Measurements from ENCODE around the gene DRAP1. TPM values are rescaled to one million over a fixed set of nuclear protein-coding genes. Genes with fewer than 3 reads are reported as not detected.
A peak's percentile ranks its signal among the peaks of the same experiment; 100 is the strongest.

DRAP1 gene
- total and polyA plus RNA-seq, 9 of the 15 experiments (the other 6 are each of a cell fraction or from before 2014, with no cell fraction given): 9.6 to 200 (median 92.9) TPM

DNA sequence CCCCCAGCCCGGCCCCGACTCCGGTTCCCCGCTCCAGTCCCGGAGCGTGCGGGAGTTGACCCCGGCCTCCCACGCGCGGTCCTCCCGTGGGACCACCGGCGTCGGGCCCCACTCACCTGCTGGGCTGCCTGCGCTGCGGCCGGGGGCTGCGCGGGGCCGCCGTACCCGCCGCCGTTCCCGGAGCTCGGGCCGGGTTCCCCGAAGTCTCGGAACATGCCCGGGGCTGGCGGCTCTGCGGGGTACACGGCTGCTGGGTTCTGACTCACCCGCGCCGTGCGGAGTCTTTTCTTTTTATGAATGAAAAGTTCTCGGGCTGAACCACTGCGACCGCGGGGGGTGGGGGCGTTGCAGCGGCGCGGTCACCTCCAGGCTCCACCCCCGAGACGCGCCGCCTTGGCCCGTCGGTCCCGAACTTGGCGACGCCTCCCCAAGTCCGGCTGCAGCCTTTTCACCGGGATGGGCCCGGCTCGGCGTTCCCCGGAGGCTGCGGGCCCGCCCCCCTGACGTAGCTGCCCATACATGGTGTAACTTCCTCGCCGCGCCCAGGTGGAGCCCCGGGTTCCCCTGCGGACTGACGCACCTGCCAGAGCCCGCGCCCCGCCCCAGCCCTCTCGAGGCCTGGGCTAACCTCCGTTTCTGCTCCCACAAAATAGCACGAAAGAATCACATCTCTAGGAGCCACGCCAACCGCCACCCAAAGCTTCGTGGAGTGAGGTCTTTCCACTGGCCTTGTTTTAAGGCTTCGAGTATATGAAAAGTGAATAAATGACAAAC lies 18.9 kb upstream of the DRAP1 start, which contains the start of gene FOSL1 (continued):
- TF ChIP-seq FOXP1 (CRISPR knock-in tag; IDR thresholded peaks at IDR 0.05) (peak; percentile 74), ZNF764 (CRISPR knock-in tag; IDR thresholded peaks at IDR 0.05; ENCODE audit: low read depth) (no peak), LCOR (CRISPR knock-in tag; IDR thresholded peaks at IDR 0.05) (no peak), MTF1 (CRISPR knock-in tag; IDR thresholded peaks at IDR 0.05; ENCODE audit: borderline replicate concordance) (no peak), ERF (CRISPR knock-in tag; IDR thresholded peaks at IDR 0.05) (no peak), ETV1 (tag; conservative IDR thresholded peaks at IDR 0.05; ENCODE audit: low read depth) (no peak), ZNF699 (CRISPR knock-in tag; IDR thresholded peaks at IDR 0.05; ENCODE audit: insufficient replicate concordance) (no peak), MECOM (CRISPR knock-in tag; IDR thresholded peaks at IDR 0.05) (no peak), DDX20 (tag; IDR thresholded peaks at IDR 0.05; ENCODE audit: low read depth) (no peak), NCOR1 (IDR thresholded peaks at IDR 0.05) (peak; percentile 53), TBP (optimal IDR thresholded peaks at IDR 0.05; ENCODE audit: low read depth, low read length) (peak; percentile 98), PHF8 (IDR thresholded peaks at IDR 0.05; ENCODE audit: borderline replicate concordance, low read length) (peak; percentile 62; the same call in 1 of the 2 replicates), ZBTB17 (CRISPR knock-in tag; IDR thresholded peaks at IDR 0.05) (no peak), TFAM (CRISPR knock-in tag; conservative IDR thresholded peaks at IDR 0.05) (no peak), FIP1L1 (IDR thresholded peaks at IDR 0.05; ENCODE audit: low read depth, low read length, poor library complexity, severe bottlenecking) (peak; percentile 34), TEAD4 (IDR thresholded peaks at IDR 0.05; ENCODE audit: low read length) (no peak), TEAD4 (CRISPR knock-in tag; IDR thresholded peaks at IDR 0.05; ENCODE audit: borderline replicate concordance) (no peak), TARDBP (IDR thresholded peaks at IDR 0.05) (peak; percentile 21; the same call in 1 of the 2 replicates), XRCC5 (IDR thresholded peaks at IDR 0.05; ENCODE audit: low read depth, low read length) (no peak)
- TF ChIP-seq, protein P1, sequence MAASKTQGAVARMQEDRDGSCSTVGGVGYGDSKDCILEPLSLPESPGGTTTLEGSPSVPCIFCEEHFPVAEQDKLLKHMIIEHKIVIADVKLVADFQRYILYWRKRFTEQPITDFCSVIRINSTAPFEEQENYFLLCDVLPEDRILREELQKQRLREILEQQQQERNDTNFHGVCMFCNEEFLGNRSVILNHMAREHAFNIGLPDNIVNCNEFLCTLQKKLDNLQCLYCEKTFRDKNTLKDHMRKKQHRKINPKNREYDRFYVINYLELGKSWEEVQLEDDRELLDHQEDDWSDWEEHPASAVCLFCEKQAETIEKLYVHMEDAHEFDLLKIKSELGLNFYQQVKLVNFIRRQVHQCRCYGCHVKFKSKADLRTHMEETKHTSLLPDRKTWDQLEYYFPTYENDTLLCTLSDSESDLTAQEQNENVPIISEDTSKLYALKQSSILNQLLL (CRISPR knock-in tag; IDR thresholded peaks at IDR 0.05; ENCODE audit: borderline replicate concordance): no peak
- TF ChIP-seq, protein P2, sequence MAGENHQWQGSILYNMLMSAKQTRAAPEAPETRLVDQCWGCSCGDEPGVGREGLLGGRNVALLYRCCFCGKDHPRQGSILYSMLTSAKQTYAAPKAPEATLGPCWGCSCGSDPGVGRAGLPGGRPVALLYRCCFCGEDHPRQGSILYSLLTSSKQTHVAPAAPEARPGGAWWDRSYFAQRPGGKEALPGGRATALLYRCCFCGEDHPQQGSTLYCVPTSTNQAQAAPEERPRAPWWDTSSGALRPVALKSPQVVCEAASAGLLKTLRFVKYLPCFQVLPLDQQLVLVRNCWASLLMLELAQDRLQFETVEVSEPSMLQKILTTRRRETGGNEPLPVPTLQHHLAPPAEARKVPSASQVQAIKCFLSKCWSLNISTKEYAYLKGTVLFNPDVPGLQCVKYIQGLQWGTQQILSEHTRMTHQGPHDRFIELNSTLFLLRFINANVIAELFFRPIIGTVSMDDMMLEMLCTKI (IDR thresholded peaks at IDR 0.05; ENCODE audit: partially characterized antibody): no peak
- TF ChIP-seq, protein P3, sequence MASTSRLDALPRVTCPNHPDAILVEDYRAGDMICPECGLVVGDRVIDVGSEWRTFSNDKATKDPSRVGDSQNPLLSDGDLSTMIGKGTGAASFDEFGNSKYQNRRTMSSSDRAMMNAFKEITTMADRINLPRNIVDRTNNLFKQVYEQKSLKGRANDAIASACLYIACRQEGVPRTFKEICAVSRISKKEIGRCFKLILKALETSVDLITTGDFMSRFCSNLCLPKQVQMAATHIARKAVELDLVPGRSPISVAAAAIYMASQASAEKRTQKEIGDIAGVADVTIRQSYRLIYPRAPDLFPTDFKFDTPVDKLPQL (IDR thresholded peaks at IDR 0.05; ENCODE audit: extremely low read depth, insufficient read length): peak; percentile 15
- TF ChIP-seq, protein P4, sequence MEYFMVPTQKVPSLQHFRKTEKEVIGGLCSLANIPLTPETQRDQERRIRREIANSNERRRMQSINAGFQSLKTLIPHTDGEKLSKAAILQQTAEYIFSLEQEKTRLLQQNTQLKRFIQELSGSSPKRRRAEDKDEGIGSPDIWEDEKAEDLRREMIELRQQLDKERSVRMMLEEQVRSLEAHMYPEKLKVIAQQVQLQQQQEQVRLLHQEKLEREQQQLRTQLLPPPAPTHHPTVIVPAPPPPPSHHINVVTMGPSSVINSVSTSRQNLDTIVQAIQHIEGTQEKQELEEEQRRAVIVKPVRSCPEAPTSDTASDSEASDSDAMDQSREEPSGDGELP (CRISPR knock-in tag; IDR thresholded peaks at IDR 0.05; ENCODE audit: borderline replicate concordance): peak; percentile 84
